Esophagus muscularis mucosa (tissue), 4 donors: Measurements from ENCODE around the gene MRTFA. TPM values are rescaled to one million over a fixed set of nuclear protein-coding genes. Genes with fewer than 3 reads are reported as not detected.

ENCODE experiments used
- DNase-seq: peaks from one replicate; pipeline ENCODE4 v3.0.0-alpha.2; 2017; ENCODE audit errors: extremely low spot score
- H3K27ac ChIP-seq, 4 donors: fragments of 200-600 bp; sonication (generic); replicated peaks in 1 of 4; 1 replicate in 3 of 4; 2 replicates in 1 of 4; pipeline ENCODE4 v1.5.1; 2016 to 2019; ENCODE audit warnings: mild to moderate bottlenecking in 1 of 4
- H3K27me3 ChIP-seq, 4 donors: fragments of 200-600 bp; sonication (generic); one replicate each; pipeline versions ENCODE4 v1.5.1 to v1.6.0; 2016 to 2019
- H3K36me3 ChIP-seq, 4 donors: fragments of 200-600 bp; sonication (generic); one replicate each; pipeline ENCODE4 v1.5.1; 2016 to 2019
- H3K4me1 ChIP-seq, 4 donors: fragments of 200-600 bp; sonication (generic); one replicate each; pipeline ENCODE4 v1.5.1; 2016 to 2019
- H3K4me3 ChIP-seq, 4 donors: fragments of 200-600 bp; sonication (generic); 1 replicate in 2 of 4; 2 replicates in 2 of 4; pipeline ENCODE4 v1.5.1; 2016 to 2019; ENCODE audit warnings: mild to moderate bottlenecking in 4 of 4, moderate library complexity in 1 of 4
- H3K9me3 ChIP-seq, 4 donors: fragments of 200-600 bp; sonication (generic); 1 replicate in 3 of 4; 2 replicates in 1 of 4; pipeline ENCODE4 v1.5.1; 2016 to 2019
- EP300 ChIP-seq: sonication (generic); formaldehyde crosslinking; IDR thresholded peaks from one replicate; pipeline ENCODE4 v1.6.1; 2017; ENCODE audit warnings: antibody characterized with exemption
- POLR2A ChIP-seq: fragments of 450-650 bp; IDR thresholded peaks from one replicate; pipeline ENCODE4 v1.6.1; 2017; ENCODE audit warnings: antibody characterized with exemption, moderate library complexity, mild to moderate bottlenecking, low read depth
- POLR2AphosphoS5 ChIP-seq, 2 donors: sonication (generic); formaldehyde crosslinking; IDR thresholded peaks; one replicate each; pipeline ENCODE4 v1.6.1; 2017; ENCODE audit warnings: antibody characterized with exemption in 2 of 2
- whole genome bisulfite sequencing: methylation state at CpG from one replicate; pipeline ENCODE4 v1.1.5; 2018; 5-methylcytosine and 5-hydroxymethylcytosine counted together
- intact Hi-C: fragments of 100-400 bp; cut with DNase I; formaldehyde crosslinking; loops from one replicate; pipeline ENCODE4 v1.15.1; 2023
- total RNA-seq, 4 donors: library from RNA; depleted of rRNA; stranded (reverse); fragments of >200 nt; gene quantifications; one replicate each; pipeline versions ENCODE4 v1.1.0 to v1.2.1, GENCODE V29; 2016
- TF ChIP-seq, protein P1 (sequence below), 3 experiments: fragments of 200-600 bp in 2 of 3; fragments of 450-650 bp in 1 of 3; sonication (generic) in 2 of 3; IDR thresholded peaks; one replicate each; pipeline ENCODE4 v1.5.1; 2017 to 2019; ENCODE audit warnings: antibody characterized with exemption in 3 of 3, mild to moderate bottlenecking in 2 of 3, moderate library complexity in 1 of 3

MRTFA gene
- total RNA-seq, 4 donors from 2014 or later: 55.6 to 88.7 (median 73.6) TPM

GRCh38 chr22:40377931-40378330 is 258.6 kb downstream of the MRTFA start:
- H3K9me3 ChIP-seq: no peaks in the 10 kb centered on the region
- H3K4me3 ChIP-seq: no peak overlapping the region
- TF ChIP-seq, protein P1, sequence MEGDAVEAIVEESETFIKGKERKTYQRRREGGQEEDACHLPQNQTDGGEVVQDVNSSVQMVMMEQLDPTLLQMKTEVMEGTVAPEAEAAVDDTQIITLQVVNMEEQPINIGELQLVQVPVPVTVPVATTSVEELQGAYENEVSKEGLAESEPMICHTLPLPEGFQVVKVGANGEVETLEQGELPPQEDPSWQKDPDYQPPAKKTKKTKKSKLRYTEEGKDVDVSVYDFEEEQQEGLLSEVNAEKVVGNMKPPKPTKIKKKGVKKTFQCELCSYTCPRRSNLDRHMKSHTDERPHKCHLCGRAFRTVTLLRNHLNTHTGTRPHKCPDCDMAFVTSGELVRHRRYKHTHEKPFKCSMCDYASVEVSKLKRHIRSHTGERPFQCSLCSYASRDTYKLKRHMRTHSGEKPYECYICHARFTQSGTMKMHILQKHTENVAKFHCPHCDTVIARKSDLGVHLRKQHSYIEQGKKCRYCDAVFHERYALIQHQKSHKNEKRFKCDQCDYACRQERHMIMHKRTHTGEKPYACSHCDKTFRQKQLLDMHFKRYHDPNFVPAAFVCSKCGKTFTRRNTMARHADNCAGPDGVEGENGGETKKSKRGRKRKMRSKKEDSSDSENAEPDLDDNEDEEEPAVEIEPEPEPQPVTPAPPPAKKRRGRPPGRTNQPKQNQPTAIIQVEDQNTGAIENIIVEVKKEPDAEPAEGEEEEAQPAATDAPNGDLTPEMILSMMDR (IDR thresholded peaks at IDR 0.05): no peak
- TF ChIP-seq POLR2AphosphoS5 (IDR thresholded peaks at IDR 0.05) (no peak), EP300 (no peak), POLR2A (no peak)
- WGBS: 96% methylated on average over 2 of the region's 2 CpGs
- H3K4me1 ChIP-seq: peaks cover 0 to 3% (median 2%) of the 10 kb centered on the region in 4 donors
- no peak overlapping the region for H3K27ac ChIP-seq
- H3K27me3 ChIP-seq: no peaks in the 10 kb centered on the region
- intact Hi-C loops: loop anchor here (10.0 kb wide), 1 partner anchor 257 kb away; the partner anchor contains the start of gene MRTFA
- no peaks in the 10 kb centered on the region for H3K36me3 ChIP-seq
- DNase-seq: no peak

DNA sequence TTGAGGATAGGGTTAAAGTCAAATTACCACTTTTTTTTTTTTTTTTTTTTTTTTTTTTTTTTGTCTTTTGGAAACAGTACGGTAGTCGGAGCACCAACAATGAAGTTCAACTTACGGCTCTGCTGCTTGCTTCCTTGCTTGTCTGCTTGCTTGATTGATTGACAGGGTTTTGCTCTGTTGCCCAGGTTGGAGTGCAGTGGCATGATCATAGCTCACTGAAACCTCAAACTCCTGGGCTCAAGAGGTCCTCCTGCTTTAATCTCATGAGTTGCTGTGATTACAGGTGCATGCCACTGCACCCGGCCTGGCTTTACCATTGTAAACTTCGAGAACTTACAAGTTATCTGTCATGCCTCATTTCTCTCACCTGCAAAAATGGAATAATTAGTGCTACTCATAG is 260.4 kb downstream of the MRTFA start:
- 85% methylated on average over 5 of the region's 5 CpGs for WGBS
- Histone ChIP-seq H3K4me1 (peaks cover 0 to 21% (median 17%) of the 10 kb centered on the region in 4 donors), H3K4me3 (no peak overlapping the region), H3K9me3 (no peaks in the 10 kb centered on the region), H3K36me3 (no peaks in the 10 kb centered on the region), H3K27me3 (no peaks in the 10 kb centered on the region), H3K27ac (no peak overlapping the region)
- intact Hi-C loops: loop anchor here (10.0 kb wide), 1 partner anchor 259 kb away; the partner anchor contains the start of gene MRTFA
- DNase-seq: no peak
- TF ChIP-seq, protein P1 (IDR thresholded peaks at IDR 0.05): no peak
- TF ChIP-seq POLR2AphosphoS5 (IDR thresholded peaks at IDR 0.05) (no peak), POLR2A (no peak), EP300 (no peak)

DNA sequence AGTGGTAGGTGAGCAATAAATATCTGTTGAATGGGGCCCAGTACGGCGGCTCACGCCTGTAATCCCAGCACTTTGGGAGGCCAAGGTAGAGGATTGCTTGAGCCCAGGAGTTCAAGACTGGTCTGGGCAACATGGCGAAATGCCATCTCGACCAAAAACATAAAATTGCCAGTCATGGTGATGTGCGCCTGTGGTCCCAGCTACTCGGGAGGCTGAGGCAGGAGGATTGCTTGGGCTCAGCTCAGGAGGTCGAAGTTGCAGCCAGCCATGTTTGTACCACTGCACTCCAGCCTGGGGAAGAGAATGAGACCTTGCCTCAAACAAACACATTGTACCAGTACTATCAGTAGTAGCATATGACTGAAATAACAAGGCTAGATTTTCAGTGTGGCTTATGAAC is 262.0 kb downstream of the MRTFA start:
- TF ChIP-seq EP300: no peak
- TF ChIP-seq POLR2A: no peak
- no peak for TF ChIP-seq POLR2AphosphoS5 (IDR thresholded peaks at IDR 0.05)
- TF ChIP-seq, protein P1 (IDR thresholded peaks at IDR 0.05): no peak
- H3K36me3 ChIP-seq: no peaks in the 10 kb centered on the region
- H3K9me3 ChIP-seq: no peaks in the 10 kb centered on the region
- H3K4me3 ChIP-seq: no peak overlapping the region
- no peaks in the 10 kb centered on the region for H3K27me3 ChIP-seq
- WGBS: 96% methylated on average over 8 of the region's 8 CpGs
- peaks cover 0 to 27% (median 20%) of the 10 kb centered on the region in 4 donors for H3K4me1 ChIP-seq
- intact Hi-C loops: loop anchor here (10.0 kb wide), 1 partner anchor 260 kb away; the partner anchor contains the start of gene MRTFA
- no peak for DNase-seq
- no peak overlapping the region for H3K27ac ChIP-seq

- H3K9me3 ChIP-seq: no peaks in the 10 kb centered on the region
- TF ChIP-seq, protein P1 (IDR thresholded peaks at IDR 0.05): no peak
- TF ChIP-seq POLR2AphosphoS5 (IDR thresholded peaks at IDR 0.05) (no peak), POLR2A (no peak), EP300 (no peak)
- peaks cover 35 to 49% (median 45%) of the 10 kb centered on the region in 4 donors for H3K36me3 ChIP-seq
- no peaks in the 10 kb centered on the region for H3K27me3 ChIP-seq
- DNase-seq: no peak
- H3K4me3 ChIP-seq: no peak overlapping the region
- 85% methylated on average over 3 of the region's 3 CpGs for WGBS
- peaks cover 0 to 27% (median 20%) of the 10 kb centered on the region in 4 donors for H3K4me1 ChIP-seq
- no peak overlapping the region for H3K27ac ChIP-seq
- intact Hi-C loops: no loop called here
Observed at GRCh38 chr22:40368836-40369235, 267.7 kb downstream of the MRTFA start.

DNA sequence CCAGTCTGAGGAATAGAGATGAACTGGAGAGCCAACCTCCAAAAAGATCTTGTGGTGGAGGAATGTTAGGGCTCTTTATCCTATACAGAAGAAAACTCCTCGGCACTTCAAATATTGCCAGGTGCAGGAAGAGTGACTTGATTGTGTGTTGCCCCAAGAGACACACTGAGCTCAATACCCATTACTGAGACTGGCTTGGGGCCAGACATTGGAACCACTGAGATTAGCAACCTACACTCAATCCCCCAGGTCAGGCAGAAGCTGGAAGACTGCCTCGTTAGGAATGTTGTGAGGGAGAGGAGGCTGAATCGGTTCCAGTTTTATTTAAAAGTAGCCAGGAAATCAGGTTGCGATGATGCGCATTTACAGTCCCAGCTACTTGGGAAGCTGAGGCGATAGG is 268.5 kb downstream of the MRTFA start:
- peaks cover 0 to 25% (median 19%) of the 10 kb centered on the region in 4 donors for H3K4me1 ChIP-seq
- peaks cover 43 to 58% (median 53%) of the 10 kb centered on the region in 4 donors for H3K36me3 ChIP-seq
- H3K4me3 ChIP-seq: no peak overlapping the region
- no peak for DNase-seq
- TF ChIP-seq EP300 (no peak), POLR2AphosphoS5 (IDR thresholded peaks at IDR 0.05) (no peak), POLR2A (no peak)
- TF ChIP-seq, protein P1 (IDR thresholded peaks at IDR 0.05): no peak
- H3K27ac ChIP-seq: no peak overlapping the region
- intact Hi-C loops: no loop called here
- no peaks in the 10 kb centered on the region for H3K9me3 ChIP-seq
- no peaks in the 10 kb centered on the region for H3K27me3 ChIP-seq
- 84% methylated on average over 6 of the region's 6 CpGs for WGBS
